Measurements from ENCODE around the gene GCC2.

The GCC2 gene, protein sequence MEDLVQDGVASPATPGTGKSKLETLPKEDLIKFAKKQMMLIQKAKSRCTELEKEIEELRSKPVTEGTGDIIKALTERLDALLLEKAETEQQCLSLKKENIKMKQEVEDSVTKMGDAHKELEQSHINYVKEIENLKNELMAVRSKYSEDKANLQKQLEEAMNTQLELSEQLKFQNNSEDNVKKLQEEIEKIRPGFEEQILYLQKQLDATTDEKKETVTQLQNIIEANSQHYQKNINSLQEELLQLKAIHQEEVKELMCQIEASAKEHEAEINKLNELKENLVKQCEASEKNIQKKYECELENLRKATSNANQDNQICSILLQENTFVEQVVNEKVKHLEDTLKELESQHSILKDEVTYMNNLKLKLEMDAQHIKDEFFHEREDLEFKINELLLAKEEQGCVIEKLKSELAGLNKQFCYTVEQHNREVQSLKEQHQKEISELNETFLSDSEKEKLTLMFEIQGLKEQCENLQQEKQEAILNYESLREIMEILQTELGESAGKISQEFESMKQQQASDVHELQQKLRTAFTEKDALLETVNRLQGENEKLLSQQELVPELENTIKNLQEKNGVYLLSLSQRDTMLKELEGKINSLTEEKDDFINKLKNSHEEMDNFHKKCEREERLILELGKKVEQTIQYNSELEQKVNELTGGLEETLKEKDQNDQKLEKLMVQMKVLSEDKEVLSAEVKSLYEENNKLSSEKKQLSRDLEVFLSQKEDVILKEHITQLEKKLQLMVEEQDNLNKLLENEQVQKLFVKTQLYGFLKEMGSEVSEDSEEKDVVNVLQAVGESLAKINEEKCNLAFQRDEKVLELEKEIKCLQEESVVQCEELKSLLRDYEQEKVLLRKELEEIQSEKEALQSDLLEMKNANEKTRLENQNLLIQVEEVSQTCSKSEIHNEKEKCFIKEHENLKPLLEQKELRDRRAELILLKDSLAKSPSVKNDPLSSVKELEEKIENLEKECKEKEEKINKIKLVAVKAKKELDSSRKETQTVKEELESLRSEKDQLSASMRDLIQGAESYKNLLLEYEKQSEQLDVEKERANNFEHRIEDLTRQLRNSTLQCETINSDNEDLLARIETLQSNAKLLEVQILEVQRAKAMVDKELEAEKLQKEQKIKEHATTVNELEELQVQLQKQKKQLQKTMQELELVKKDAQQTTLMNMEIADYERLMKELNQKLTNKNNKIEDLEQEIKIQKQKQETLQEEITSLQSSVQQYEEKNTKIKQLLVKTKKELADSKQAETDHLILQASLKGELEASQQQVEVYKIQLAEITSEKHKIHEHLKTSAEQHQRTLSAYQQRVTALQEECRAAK (N-terminal part only)

GRCh38 chr2:108448678-108449409, at the start of gene GCC2:
Gene GCC2, plus strand, starts transcription at chr2:108449206. Its CDS starts 69 bp downstream, at chr2:108449275.
- peak; percentile 90 to 99 (median 95) for DNase-seq
- intact Hi-C loops (cut with DNase I): loop anchor here (2.0 to 10.0 kb wide), 2 partner anchors 86 to 270 kb away; partner anchors contain the start of genes LIMS1 and RANBP2

- intact Hi-C loops (cut with DNase I): no loop called here
- DNase-seq: no peak
Measured at GRCh38 chr2:108399479-108399878, 49.5 kb upstream of the GCC2 start.

- DNase-seq: no peak
- intact Hi-C loops (cut with DNase I): no loop called here
Measured at GRCh38 chr2:108401800-108402199, 47.2 kb upstream of the GCC2 start.

DNA sequence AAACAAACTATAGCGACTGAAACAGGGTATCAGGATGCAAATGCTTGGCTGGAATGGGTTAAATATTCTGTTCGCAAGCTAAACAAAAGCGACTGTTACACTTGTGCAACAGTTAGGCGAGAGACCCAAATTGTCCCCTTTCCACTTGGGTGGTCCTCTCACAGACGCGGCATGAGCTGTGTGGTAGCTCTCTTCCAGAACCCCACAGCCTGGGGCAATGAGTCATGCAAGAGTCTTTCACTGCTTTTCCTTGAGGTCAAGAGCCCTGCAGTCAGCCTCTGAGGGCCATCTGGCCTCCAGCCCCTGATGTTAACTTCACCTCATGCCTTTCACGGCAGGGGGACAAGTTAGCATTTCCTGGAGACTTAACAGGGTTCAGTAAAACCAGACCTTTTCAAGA, 45.5 kb upstream of the GCC2 start:
- no peak for DNase-seq
- intact Hi-C loops (cut with DNase I): no loop called here

DNA sequence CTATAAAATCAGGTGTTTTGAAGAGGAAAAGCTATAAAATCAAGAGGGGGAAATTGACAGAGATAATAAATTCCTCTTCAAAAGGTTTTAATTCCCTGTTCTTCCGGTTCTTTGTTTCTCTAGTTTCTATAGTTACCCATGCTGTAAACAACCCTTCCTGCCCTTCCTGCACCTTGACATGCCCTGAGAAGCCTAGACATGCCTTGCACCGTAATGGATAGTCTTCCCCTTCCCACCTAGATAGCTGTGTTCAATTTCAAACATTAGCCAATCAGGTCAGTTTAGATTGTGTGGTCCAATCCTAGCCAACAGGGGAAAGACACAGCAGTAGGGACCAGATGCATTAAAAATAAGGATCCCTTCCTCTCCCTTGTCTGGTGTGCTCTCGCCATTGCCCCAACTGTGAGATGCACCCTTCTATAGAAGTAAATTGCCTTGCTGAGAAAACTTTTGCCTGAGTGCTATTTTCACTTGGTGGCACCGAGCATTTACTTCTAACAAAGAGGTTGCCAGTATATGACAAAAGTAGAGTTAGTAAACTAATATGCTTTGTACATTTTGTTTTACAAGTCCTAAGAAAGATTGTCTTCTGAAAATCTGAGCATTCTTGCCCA, 44.1 kb upstream of the GCC2 start:
- no peak for DNase-seq
- intact Hi-C loops (cut with DNase I): no loop called here

- DNase-seq: no peak
- intact Hi-C loops (cut with DNase I): no loop called here
Measured at GRCh38 chr2:108407864-108408729, 40.9 kb upstream of the GCC2 start.

DNA sequence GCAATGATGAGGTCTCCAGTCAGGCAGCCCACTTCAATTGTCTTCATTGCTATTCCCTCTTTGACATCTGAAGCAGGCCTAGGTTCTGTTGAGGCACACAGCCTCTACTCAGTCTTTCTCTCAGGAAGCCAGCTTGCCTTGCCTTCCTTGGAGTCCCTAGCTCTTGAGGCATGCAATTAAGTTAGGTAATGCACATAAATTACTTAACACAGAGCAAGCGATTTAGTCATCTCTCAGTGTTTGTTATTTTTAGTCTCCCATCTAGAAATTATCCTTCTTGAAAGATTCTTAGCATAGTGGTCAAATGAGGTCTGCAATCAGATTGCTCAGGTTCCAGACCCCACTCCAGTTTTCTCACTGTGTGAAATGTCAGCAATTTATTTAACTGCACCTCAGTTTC, 39.2 kb upstream of the GCC2 start:
- DNase-seq: no peak
- intact Hi-C loops (cut with DNase I): no loop called here

DNA sequence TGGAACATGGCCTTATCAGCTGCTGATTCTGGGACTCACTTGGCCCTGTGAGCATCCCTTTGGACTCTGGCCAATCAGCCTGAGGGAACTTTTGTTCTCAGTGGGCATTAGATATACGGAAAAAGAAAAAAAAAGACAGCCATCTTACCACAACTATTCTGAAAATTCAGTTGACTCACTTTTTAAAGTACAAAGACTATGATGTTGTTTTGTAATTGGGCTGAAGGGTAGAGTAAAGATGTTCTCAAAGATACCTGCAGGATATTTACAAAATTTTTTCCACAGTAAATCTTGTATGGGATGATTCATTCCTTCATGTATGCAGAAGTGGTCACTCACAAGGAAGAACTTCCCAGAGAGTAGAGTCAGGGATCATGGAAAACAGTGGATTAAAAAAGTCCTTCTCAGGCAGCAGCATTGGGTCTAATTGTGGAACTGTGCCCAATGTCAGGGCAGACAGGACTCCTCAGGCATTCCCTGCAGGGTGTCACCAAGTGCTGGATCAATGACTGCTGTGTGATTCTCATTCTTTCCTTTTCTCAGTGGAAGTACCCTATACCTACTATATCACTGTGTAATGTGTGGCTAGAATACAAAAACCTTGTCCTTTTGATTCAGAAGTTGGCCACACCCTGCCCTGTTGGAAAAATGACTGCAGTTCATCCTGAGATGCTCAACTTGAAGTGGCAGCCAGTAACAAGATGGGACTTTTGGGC, 35.9 kb upstream of the GCC2 start:
- intact Hi-C loops (cut with DNase I): no loop called here
- no peak for DNase-seq

GRCh38 chr2:108413711-108414095, 35.3 kb upstream of the GCC2 start:
- DNase-seq: no peak
- intact Hi-C loops (cut with DNase I): no loop called here

DNA sequence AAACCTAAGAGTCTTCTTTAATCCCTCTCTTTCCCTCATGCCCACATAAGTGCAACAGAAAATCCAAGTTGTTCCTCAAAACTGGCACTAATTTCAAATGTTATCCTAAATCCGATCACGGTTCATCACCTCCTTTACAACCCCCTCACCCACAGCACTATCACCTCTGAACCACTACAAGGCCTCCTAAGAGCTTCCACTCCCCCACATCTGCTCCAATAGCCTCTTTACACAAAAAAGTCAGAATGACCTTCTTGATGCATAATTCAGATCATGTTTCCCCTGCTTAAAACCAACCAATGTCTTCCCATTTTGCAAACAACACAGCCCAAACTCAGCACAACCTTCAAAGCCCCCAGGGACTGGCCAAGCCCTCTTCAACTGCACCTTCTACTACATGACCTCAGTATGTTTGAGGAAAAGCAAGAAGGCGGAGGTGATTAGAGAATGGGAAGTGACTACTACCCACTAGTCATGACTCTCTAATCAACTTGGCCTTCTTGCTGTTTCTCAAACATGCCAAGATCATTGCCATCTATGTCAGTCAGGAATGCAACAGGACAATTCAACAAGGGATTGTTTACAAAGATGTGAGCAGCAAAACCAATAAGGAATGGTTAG, 34.6 kb upstream of the GCC2 start:
- no peak for DNase-seq
- intact Hi-C loops (cut with DNase I): no loop called here

GRCh38 chr2:108414945-108415344, 34.1 kb upstream of the GCC2 start:
- intact Hi-C loops (cut with DNase I): no loop called here
- DNase-seq: no peak

DNA sequence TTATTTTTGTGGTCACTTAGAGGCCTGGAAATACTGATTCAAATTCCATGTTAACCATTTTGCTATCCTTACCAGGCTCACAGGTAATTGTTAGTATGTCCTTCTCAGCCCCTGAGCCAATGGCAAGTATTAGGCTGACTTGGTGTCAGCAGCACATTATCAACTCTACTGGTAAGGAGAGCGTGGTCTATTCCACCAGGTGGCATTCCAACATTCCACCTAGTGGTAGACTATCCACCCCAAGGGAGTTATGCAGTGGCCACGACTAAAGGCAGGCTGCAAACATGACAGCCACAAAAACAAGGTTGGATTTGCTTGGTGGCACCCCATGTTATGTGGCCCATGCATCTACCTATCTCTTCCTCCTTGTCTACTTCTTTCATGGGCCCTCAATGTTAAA, 31.8 kb upstream of the GCC2 start:
- intact Hi-C loops (cut with DNase I): no loop called here
- DNase-seq: no peak

DNA sequence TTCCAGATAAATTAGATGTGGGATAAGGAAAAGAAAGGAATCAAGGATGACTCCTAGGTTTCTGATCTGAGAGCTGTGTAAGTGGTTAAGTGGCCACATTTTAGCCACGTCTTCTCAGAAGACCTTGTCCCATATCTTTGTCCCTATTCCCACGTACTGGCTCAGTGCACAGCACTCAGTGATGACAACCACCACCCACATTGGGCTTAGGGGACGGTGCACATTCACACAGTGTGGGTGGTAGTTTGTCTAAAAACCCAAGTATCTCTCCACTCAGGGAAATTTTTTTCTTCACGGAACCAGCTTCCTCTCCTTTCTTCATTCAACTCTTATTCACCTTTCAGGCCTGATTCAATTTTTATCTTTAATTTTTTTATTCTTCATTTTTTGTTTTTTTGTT, 30.6 kb upstream of the GCC2 start:
- peak in 8 of 10 donors; percentile 24 to 91 (median 46) for DNase-seq
- intact Hi-C loops (cut with DNase I): no loop called here

DNA sequence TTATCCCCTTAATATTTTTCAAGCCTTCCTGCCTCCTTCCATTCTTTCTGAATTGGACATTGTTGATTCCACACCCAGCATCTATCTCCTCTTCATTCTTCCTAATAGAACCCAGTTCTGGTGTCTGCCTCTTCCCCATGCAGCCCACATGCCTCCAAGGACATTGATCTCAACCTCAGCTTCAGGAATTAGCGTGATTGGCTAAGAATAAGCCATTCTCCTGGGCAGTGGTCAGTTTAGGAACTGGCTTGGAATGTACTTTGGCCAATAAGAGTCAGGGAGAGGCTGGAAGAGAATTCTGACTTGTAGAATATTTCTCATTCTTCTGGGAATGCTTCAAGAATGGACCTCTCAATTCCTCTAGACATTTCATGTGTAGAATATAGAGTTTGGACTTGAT, 25.9 kb upstream of the GCC2 start:
- intact Hi-C loops (cut with DNase I): no loop called here
- DNase-seq: no peak

DNA sequence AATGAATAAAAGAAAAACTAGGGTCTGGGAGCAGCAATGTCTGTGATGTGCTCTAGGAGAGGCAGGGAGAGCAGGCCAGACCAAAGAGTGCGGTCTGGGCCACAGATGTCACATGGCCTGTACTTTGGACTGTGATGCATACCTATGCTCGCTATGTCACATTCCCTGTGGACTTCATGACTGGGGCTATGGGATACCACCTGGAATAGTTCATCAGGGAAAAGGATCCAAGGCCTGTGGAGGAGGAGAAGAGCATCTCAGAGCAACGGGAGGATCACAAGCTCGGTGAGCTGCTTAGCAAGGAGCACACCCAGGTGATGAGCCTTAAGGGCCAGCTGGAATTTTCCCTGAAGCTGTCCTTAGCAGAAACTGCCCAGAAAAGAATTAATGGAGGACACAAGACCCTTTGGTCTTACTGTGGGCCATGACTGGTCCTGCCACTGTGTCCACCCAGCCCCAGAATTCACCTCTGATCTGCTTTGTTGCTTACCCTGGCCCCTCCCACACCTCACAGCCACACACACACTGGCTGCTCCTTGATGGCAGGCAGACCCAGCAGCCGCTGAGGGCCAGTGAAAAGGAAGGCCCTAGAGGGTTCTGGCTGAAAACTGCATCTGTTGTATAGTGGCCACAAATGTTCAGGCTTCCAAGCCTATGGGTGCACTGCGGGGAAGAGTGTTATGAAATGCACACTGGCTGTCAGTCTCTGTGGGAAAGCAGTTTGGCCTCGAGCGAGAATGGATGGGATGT, 25.3 kb upstream of the GCC2 start:
- intact Hi-C loops (cut with DNase I): no loop called here
- DNase-seq: no peak

GRCh38 chr2:108428286-108429009, 20.6 kb upstream of the GCC2 start:
- no peak for DNase-seq
- intact Hi-C loops (cut with DNase I): no loop called here
